ENCODE results near the gene RFPL2.

Gene RFPL2

GRCh38 chr22:32204856-32205722 lies at the start of gene RFPL2:
Gene RFPL2 (minus strand): TSS chr22:32205073. CDS start chr22:32202451, 2,622 bp downstream.
- peak; percentile 85 to 89 for DNase-seq

DNA sequence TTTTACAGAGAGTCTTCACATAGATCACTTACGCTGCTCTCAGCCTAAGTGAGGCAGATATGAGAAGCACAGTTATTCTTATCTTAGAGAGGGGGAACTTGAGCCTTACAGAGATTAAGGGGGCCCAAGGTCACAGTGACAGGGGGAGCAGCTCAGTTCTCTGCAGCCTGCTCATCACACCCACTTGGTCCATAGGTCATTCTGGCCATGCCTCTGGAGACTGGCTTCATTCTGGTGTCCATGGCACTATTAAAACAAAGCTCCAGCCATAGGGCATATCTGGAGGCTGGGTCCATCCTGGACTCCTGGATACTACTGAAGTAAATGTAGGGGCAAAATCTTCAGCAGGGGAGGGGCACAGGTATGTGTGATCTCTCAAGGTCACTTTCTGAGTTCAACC lies 44.4 kb upstream of the RFPL2 start:
- DNase-seq = no peak

- DNase-seq = no peak
These were observed 43.4 kb upstream of the RFPL2 start for GRCh38 chr22:32248276-32248675.

DNA sequence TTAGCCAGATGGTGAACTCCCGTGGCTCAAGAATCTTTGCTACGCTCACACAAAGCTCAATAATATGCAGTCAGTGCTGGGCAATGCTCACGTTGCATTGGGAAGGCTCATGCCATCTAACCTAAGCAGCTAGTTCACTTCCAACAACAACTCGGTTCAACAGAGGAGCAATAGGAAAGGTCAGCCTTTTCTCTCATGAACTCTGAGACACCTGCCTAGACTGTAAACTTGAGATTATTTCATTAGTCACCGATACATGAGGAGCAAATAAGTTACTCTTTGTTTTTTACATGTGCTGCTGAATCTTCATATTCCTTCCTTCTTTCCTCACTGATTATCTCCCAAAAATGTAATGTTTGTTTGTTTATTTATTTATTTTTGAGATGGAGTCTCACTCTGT lies 41.3 kb upstream of the RFPL2 start:
- DNase-seq = no peak

- no peak for DNase-seq
These were observed 40.2 kb upstream of the RFPL2 start for GRCh38 chr22:32245042-32245441.

DNA sequence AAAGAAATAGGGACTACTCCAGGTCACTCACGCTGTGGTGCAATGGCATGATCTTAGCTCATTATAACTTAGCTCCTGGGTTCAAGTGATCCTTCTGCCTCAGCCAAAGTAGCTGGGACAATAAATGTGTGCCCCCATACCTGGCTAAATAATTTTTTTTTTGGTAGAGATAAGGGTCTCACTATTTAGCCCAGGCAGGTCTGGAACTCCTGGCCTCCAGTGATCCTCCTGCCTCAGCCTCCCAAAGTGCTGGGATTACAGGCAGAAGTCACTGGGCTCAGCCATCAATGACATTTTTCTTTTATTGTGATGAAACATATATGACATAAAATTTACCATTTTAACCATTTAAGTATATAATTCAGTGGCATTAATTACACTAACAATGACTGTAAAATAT lies 39.7 kb upstream of the RFPL2 start:
- no peak for DNase-seq

DNA sequence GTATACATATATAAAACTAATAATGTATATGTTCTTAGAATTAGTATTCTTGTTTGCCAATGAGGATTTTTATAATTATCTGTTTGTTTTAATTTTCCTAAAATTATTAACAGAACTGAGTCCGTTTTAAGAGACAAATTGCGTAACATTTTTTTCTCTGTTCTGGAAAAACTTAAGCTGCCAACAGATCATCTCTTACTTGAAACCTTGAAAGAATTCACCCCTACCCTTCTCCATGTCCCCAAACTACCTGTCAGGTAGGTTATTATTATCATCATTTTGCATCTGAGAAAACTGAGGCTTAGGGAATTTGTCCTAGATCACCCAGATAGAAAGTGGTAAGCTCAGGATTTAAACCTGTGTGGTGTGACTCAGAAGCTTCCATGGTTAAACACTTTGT lies 35.6 kb upstream of the RFPL2 start:
- no peak for DNase-seq

DNA sequence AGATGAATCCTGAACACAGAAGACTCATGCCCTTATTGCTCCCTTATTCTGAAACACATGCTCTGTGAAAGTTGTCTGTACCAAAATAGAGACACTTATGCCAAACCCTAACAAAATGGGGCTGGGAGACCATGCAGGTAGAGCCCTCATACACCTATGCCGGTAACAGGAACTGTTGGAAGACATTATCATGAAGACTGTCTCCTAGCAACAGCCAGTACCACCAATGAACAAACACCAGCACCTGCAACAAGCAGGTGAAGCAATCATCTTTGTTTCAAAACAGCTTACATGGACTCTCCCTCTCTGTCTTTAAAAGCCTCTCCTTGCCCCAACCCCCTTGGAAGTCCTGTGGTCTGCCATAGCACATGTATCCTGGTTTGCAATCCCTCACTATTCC lies 33.0 kb upstream of the RFPL2 start:
- DNase-seq = peak; percentile 23 to 43

GRCh38 chr22:32236970-32237369 lies 32.1 kb upstream of the RFPL2 start:
- DNase-seq = no peak

- DNase-seq = no peak
These were observed 28.2 kb upstream of the RFPL2 start for GRCh38 chr22:32233091-32233490.

GRCh38 chr22:32232191-32232830 lies 27.4 kb upstream of the RFPL2 start:
- no peak for DNase-seq

DNA sequence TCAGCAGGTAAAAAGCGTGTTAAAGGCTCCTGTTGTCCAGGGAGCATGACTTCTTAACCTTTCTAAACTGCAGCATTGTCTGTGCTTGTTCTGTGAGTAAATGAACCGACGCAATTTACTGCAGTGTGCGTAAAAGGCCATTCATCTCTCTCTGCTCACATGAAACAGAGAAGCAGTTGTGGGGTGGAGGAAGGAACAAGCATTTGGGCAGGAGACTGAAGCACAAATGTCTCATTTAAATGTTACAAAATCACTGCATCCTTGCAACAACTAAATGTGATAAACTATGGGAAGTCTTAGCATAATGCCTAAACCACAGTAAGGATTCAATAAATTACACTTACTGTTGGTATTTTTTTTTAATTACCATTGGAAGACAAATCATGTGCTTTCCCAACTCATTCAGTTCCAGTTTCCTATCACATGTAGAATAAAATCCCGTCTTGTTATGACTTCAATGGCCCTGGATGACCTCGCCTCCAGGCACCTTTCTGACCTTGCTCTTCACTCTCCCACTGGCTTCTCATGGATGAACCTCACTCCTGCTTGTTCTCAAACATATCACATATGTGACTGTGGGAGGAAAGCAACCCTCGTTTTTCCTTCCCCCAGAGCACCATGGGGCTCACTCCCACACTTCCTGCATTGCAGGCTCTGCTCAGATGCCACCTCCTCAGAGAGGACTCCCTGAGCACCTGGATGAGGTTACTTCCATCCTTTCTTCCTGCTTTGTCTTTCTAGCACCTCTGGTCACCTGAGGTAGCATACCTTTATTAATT lies 21.6 kb upstream of the RFPL2 start:
- DNase-seq = no peak

DNA sequence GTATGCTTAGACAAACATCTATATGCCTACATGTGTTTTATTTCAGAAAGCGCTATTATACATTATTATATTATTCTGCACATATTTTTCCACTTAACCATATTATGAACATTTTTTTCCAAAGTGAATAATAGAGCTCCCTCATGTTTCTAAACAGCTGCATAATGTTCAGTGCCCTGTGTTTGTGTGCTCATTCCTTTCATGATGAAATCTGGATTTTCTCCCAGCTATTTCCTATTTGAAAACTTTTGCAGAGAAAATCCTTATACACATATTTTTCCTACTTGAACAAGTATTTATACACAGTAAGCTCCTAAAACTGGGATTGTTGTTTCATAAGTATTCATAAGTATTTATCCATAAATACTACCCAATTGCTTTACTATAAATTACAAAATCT lies 18.1 kb upstream of the RFPL2 start:
- no peak for DNase-seq

GRCh38 chr22:32219026-32219425 lies 14.2 kb upstream of the RFPL2 start:
- no peak for DNase-seq

- DNase-seq = no peak
These were observed 13.6 kb upstream of the RFPL2 start for GRCh38 chr22:32218470-32218869.

GRCh38 chr22:32217465-32217864 lies 12.6 kb upstream of the RFPL2 start:
- no peak for DNase-seq

DNA sequence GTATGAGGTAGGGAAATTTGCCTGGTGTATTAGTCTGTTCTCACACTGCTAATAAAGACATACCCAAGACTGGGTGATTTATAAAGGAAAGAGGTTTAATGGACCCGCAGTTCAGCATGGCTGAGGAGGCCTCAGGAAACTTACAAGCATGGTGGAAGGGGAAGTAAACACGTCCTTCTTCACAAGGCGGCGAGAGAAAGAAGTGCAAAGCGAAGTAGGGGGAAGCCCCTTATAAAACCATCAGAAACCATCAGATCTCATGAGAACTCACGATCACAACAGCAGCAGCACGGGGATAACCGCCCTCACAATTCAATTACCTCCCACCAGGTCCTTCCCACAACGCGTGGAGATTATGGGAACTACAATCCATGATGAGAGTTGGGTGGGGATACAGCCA lies 12.0 kb upstream of the RFPL2 start:
- no peak for DNase-seq

GRCh38 chr22:32211011-32211410 lies 6.1 kb upstream of the RFPL2 start:
- DNase-seq = no peak

DNA sequence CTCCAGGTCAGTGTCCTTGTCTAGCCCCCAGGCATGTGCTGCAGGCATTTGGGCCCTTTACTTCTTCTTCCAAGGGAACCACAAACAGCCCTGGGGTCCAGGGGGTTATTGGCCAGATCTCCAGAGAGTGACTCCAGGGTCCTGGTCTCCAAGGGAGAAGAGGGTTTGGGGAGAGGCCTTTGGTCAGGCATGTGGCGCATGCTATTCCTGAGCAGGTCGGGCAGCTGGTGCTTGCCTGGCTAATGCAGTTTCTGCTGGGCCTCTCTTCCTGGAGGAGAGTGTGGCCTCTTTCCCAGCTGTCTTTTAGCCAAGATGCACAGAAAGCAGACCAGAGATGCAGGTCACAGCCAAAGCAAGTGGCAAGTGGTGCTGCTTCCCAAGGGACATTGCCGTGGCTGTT lies 3.8 kb upstream of the RFPL2 start:
- no peak for DNase-seq

DNA sequence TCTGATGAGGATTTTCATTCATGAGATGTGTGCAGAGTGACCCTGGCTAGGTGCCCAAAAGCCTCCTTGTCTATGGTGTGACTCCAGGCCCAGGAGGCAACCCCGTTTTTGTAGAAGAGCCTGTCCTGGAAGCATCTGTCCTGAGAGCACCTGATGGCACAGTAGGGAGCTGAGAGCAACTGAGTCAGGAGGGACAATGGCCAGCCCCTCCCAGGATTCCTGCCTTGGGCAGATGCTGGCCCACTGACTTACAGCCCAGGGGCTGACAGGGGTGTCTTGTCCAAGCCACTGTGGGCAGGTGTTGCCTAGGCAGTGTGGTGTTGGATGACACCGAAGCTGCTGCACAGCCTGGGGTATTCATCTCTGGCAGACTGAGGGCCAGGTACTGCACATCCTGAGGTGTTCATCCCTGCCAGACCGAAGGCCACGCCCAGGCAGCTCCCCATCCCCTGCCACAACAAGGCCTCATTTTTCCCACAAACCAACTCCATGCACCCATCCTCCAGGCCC lies 3.2 kb upstream of the RFPL2 start:
- DNase-seq = no peak

GRCh38 chr22:32206774-32207758 lies 2.2 kb upstream of the RFPL2 start:
- DNase-seq = peak; percentile 14 to 62

Data from NCI-H526 (cell line).